Nephron (organoid): ENCODE results near the gene GATA1.

ENCODE experiments used
- H3K27ac Mint-ChIP-seq, 3 experiments: 2 replicates each; pipeline ENCODE4 v1.8.0; 2020; ENCODE audit warnings: mixed read lengths in 3 of 3, mild to moderate bottlenecking in 2 of 3, moderate library complexity in 1 of 3
- H3K27me3 Mint-ChIP-seq: 2 replicates; pipeline ENCODE4 v1.8.0; 2021; ENCODE audit warnings: low read depth, mild to moderate bottlenecking, moderate library complexity, mixed read lengths
- H3K36me3 Mint-ChIP-seq: 2 replicates; pipeline ENCODE4 v1.8.0; 2020; ENCODE audit warnings: low read depth, mixed read lengths
- H3K4me1 Mint-ChIP-seq: 2 replicates; pipeline ENCODE4 v1.8.0; 2020; ENCODE audit warnings: mixed read lengths
- H3K4me3 Mint-ChIP-seq, 3 experiments: 2 replicates each; pipeline ENCODE4 v1.8.0; 2020; ENCODE audit warnings: mild to moderate bottlenecking in 3 of 3, mixed read lengths in 3 of 3, moderate library complexity in 2 of 3
- H3K9me3 Mint-ChIP-seq: 2 replicates; pipeline ENCODE4 v1.8.0; 2020; ENCODE audit warnings: mixed read lengths
- TF ChIP-seq, protein P1 (sequence below), 3 experiments: fragments of 200-600 bp; sonication (generic); IDR thresholded peaks; one replicate each; pipeline ENCODE4 v1.5.0; 2021; ENCODE audit warnings: antibody characterized with exemption in 3 of 3; ENCODE audit not compliant: unreplicated experiment in 3 of 3

GATA1 gene

DNA sequence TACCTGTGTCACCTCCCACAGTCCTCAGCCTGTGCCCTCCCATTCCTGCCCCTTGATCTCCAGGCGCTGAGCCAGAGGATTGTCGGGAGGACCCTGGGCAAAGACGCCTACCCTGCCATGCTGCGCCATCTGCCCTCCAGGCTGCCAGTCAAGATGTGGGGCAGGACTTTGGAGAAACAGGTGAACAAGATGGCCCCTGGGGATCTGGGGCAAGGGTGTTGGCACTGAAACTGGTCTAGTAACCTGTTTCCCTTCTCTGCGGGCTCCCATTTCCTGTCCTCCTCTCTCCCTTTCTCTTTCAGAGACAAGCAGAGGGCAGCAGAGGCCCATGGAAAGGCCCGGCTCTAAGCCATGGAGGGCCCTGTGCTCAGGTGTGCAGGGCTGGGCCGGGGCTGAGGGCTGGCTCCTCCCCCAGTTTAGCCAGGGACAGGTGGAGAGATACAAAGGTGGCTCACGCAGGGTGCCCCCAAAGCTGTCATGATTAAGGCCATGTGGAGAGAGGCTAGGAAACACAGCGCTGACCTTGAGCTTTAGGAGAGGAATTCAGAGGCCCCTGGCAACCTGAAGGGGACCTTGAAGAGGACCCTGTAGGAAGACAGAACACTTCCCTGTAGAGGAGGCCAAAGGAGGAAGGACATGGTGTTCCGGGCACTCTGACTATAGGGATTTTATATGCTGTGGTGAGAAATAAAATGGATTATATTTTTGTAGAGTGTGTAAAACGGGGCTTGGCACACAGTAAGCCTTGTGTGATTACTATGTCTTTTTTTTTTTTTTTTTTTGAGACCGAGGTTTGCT lies 24.5 kb upstream of the GATA1 start, which contains the start of gene GLOD5:
TSS of gene GLOD5 (plus strand) at position 74 of the 798 bp plus-strand sequence. CDS start at position 118, 44 bp downstream.
- peaks cover 7% of the 10 kb centered on the region for H3K9me3 Mint-ChIP-seq
- H3K4me1 Mint-ChIP-seq: no peaks in the 10 kb centered on the region
- peak within 1 kb of the TSS; percentile 45 to 76 (median 67) for H3K27ac Mint-ChIP-seq
- peak within 1 kb of the TSS in 1 of 3 experiments; percentile 23 for H3K4me3 Mint-ChIP-seq
- peaks cover 3% of the 10 kb centered on the region for H3K27me3 Mint-ChIP-seq
- H3K36me3 Mint-ChIP-seq: no peaks in the 10 kb centered on the region
- TF ChIP-seq, protein P1, sequence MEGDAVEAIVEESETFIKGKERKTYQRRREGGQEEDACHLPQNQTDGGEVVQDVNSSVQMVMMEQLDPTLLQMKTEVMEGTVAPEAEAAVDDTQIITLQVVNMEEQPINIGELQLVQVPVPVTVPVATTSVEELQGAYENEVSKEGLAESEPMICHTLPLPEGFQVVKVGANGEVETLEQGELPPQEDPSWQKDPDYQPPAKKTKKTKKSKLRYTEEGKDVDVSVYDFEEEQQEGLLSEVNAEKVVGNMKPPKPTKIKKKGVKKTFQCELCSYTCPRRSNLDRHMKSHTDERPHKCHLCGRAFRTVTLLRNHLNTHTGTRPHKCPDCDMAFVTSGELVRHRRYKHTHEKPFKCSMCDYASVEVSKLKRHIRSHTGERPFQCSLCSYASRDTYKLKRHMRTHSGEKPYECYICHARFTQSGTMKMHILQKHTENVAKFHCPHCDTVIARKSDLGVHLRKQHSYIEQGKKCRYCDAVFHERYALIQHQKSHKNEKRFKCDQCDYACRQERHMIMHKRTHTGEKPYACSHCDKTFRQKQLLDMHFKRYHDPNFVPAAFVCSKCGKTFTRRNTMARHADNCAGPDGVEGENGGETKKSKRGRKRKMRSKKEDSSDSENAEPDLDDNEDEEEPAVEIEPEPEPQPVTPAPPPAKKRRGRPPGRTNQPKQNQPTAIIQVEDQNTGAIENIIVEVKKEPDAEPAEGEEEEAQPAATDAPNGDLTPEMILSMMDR (IDR thresholded peaks at IDR 0.05; ENCODE audit: unreplicated experiment in 3 of 3): peak in 2 of 3 experiments; percentile 27 to 43

GRCh38 chrX:48769230-48769629 lies 17.2 kb upstream of the GATA1 start:
- Mint-ChIP-seq H3K27ac (no peak overlapping the region), H3K4me1 (no peaks in the 10 kb centered on the region), H3K36me3 (no peaks in the 10 kb centered on the region), H3K4me3 (no peak overlapping the region), H3K9me3 (peaks cover 12% of the 10 kb centered on the region), H3K27me3 (peaks cover 11% of the 10 kb centered on the region)
- TF ChIP-seq, protein P1 (IDR thresholded peaks at IDR 0.05; ENCODE audit: unreplicated experiment in 3 of 3): no peak

- H3K27ac Mint-ChIP-seq: no peak overlapping the region
- no peaks in the 10 kb centered on the region for H3K36me3 Mint-ChIP-seq
- peaks cover 17% of the 10 kb centered on the region for H3K9me3 Mint-ChIP-seq
- no peaks in the 10 kb centered on the region for H3K4me1 Mint-ChIP-seq
- TF ChIP-seq, protein P1 (IDR thresholded peaks at IDR 0.05; ENCODE audit: unreplicated experiment in 3 of 3): no peak
- peaks cover 8% of the 10 kb centered on the region for H3K27me3 Mint-ChIP-seq
- no peak overlapping the region for H3K4me3 Mint-ChIP-seq
Observed at GRCh38 chrX:48770296-48770695, 16.1 kb upstream of the GATA1 start.

GRCh38 chrX:48772602-48773001 lies 13.8 kb upstream of the GATA1 start:
- H3K27ac Mint-ChIP-seq: no peak overlapping the region
- H3K9me3 Mint-ChIP-seq: peaks cover 30% of the 10 kb centered on the region
- peaks cover 8% of the 10 kb centered on the region for H3K27me3 Mint-ChIP-seq
- H3K36me3 Mint-ChIP-seq: no peaks in the 10 kb centered on the region
- no peak overlapping the region for H3K4me3 Mint-ChIP-seq
- H3K4me1 Mint-ChIP-seq: peaks cover 14% of the 10 kb centered on the region
- TF ChIP-seq, protein P1 (IDR thresholded peaks at IDR 0.05; ENCODE audit: unreplicated experiment in 3 of 3): no peak

DNA sequence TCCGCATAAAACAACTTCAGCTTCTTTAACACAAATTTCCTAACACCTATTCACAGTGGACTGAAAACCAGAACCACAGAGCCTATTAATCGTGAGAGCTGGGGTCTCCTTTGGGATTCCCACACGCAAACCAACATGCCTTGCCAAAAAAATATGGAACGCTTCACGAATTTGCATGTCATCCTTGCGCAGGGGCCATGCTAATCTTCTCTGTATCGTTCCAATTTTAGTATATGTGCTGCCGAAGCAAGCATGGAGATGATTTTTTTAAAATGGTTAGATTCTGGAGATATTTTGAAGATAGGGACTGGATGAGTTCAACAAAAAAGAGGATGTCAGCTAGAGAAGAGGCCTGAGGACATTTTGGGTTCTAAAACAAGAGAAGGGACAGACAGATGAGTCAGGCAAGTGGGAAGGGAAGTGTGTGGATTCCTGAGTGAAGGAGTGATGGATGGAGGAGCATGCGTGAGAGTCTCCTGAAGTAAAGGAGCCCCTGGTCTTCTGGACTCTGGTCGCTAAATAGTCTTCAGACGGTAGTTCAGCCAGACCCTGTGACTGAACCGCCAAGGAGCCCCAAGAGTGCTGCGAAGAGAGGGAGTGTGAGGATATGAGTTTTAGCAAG lies 9.5 kb upstream of the GATA1 start:
- H3K36me3 Mint-ChIP-seq: no peaks in the 10 kb centered on the region
- TF ChIP-seq, protein P1 (IDR thresholded peaks at IDR 0.05; ENCODE audit: unreplicated experiment in 3 of 3): no peak
- H3K4me3 Mint-ChIP-seq: peak overlapping the region in 1 of 3 experiments; percentile 21
- peaks cover 14% of the 10 kb centered on the region for H3K4me1 Mint-ChIP-seq
- H3K27me3 Mint-ChIP-seq: peaks cover 5% of the 10 kb centered on the region
- peak overlapping the region in 2 of 3 experiments; percentile 79 to 87 for H3K27ac Mint-ChIP-seq
- peaks cover 31% of the 10 kb centered on the region for H3K9me3 Mint-ChIP-seq
